HG03378 (cell line): Measurements from ENCODE around the gene TMEM108.

Source experiments
- ATAC-seq: cut with Tn5 transposase; IDR thresholded peaks from one replicate; pipeline ENCODE4 v1.9.1; 2021; ENCODE audit warnings: mild to moderate bottlenecking, moderate library complexity; ENCODE audit not compliant: unreplicated experiment

Gene TMEM108

DNA sequence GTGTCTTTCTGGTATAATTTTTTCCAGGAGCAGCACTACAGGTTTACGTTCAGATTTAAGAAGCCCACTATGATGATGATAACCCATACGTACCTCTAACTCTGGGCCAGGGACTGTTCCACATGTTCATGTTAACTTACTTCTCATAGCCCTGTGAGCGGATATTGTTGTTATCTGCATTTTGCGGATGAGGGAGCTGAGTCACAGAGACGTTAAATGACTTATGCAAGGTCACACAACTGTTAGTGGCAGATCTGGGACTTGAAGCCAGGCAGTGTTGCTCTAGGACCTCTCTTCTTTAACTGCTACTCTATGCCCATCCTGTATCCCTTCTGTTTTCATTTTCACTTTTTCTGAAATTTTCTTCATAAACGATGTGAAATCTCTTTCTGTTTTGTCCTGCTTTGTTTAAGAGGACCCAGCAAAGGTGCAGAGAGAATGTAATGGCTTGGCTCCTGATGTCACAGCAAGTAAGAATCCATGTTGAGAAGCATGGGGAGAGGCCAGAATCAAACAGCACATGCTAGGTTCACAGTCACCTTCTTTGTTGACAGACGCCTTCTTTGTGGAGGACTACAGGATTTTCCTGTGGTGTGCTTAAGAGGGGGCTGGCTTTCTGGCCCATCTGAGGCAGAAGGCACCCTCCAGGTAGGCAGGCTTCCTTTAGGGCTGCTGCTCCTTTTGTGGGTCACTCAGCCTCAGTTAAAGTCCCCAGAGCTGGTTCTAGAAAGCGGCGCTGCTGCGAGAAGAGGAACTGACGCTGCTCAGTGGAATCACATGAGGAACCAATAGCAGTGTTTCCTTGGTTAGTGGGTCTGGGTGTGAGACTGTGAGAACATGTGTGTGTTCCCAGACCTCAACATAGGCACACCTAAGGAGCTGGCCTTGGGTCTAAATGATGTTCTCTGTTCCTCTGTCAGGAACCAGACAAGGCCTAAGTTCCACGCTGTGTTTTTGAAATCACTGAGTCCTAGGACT is 121.6 kb downstream of the TMEM108 start:
- no peak for ATAC-seq

DNA sequence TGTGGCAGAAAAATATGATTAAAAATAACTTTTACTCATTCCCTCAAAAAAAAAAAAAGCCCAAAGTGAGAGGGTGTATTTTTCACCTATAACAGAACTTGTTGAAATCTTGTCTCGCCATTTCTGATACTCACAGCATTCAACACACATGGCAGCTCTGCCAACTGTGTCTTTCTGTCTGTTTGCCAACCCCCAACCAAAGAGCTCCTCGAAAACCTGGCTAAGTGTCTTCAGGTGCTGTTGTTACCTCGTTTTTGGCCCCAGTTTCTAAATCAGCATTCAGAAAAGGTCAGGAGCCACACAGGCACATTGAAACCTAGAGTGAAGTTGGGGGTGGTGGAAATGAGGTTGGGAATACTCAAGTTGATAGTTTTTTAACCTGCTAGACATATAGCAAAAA is 123.5 kb downstream of the TMEM108 start:
- ATAC-seq: no peak

- ATAC-seq: no peak
Measured at GRCh38 chr3:133162265-133162664, 124.1 kb downstream of the TMEM108 start.

GRCh38 chr3:133162670-133163305 is 124.6 kb downstream of the TMEM108 start:
- ATAC-seq: no peak

DNA sequence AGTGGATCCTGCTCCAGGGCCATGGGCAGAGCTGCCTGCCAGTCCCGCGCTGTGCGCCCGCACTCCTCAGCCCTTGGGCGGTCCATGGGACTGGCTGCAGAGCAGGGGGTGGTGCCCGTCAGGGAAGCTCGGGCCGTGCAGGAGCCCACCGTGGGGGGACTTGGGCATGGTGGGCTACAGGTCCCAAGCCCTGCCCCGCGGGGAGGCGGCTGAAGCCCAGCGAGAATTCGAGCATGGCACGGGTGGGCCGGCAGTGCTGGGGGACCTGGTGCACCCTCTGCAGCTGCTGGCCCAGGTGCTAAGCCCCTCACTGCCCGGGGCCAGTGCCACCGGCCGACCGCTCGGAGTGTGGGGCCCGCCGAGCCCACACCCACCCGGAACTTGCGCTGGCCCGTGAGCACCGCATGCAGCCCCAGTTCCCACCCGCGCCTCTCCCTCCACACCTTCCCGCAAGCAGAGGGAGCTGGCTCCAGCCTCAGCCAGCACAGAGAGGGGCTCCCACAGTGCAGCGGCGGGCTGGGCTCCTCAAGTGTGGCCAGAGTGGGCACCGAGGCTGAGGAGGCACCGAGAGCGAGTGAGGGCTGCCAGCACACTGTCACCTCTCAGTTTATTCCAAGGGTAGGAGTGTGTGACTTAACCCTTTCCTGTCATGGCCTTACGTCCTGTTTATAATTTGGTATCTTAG is 129.3 kb downstream of the TMEM108 start:
- ATAC-seq: no peak

DNA sequence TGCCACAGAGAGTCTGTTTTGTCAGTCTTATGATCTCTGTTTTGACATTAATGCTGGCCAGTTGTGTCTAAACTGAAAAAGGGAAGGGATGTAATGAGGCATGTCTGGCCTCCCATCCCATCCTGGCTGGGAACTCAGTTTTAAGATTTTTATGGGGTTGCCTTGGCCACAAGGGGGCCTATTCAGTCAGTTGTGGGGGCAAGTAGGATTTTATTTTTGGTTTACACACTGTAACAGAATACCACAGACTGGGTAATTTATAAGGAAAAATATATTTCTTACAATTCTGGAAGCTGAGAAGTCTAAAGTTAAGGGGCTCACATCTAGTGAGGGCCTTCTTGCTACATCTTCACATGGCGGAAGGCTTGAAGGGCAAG is 129.8 kb downstream of the TMEM108 start:
- ATAC-seq: no peak

GRCh38 chr3:133169331-133170068 is 131.3 kb downstream of the TMEM108 start:
- ATAC-seq: no peak

- ATAC-seq: no peak
Measured at GRCh38 chr3:133171831-133172230, 133.6 kb downstream of the TMEM108 start.

GRCh38 chr3:133181392-133182150 is 143.4 kb downstream of the TMEM108 start:
- no peak for ATAC-seq

GRCh38 chr3:133187870-133188379 is 149.7 kb downstream of the TMEM108 start:
- ATAC-seq: no peak

GRCh38 chr3:133188996-133189395 is 150.8 kb downstream of the TMEM108 start:
- ATAC-seq: no peak

GRCh38 chr3:133189893-133190292 is 151.7 kb downstream of the TMEM108 start:
- ATAC-seq: no peak

DNA sequence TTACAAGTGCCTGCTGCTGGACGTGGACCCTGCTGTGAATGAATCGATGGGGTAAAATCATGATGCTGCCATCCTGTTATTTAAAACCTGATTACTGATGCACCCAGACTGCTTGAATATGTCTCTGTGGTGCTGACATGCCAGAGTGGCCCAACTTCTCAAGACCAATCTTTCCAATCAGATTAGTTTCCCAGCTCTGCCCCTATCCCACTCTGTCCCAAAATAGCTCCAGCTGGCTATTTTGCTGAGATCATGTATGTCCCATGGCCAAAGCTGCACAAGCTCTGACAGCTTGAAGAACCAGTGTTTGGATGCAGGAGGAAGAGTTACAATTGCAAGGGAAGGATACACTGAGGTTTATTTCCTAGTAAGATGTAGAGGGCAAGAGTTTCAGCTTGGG is 153.6 kb downstream of the TMEM108 start:
- ATAC-seq: no peak

GRCh38 chr3:133192363-133192945 is 154.3 kb downstream of the TMEM108 start:
- no peak for ATAC-seq

DNA sequence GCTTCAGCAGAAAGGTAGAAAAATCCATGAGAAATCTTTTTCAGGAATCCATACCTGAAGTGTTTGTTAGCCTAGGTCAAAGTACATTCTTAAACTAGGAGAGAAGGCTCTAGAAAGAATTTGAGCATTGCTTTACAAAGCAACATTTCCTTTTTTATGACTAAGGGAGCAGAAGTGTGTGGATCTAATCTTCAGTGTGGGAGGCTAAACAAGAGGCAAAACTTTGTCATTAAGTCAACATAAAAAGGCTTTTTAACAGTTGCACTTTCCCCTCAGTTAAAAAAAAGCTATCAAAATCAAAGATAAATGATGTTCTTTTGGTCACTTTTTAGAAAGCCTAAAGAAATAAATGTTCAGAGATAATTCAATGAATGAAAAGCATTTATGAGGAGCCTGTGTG is 154.8 kb downstream of the TMEM108 start:
- no peak for ATAC-seq

DNA sequence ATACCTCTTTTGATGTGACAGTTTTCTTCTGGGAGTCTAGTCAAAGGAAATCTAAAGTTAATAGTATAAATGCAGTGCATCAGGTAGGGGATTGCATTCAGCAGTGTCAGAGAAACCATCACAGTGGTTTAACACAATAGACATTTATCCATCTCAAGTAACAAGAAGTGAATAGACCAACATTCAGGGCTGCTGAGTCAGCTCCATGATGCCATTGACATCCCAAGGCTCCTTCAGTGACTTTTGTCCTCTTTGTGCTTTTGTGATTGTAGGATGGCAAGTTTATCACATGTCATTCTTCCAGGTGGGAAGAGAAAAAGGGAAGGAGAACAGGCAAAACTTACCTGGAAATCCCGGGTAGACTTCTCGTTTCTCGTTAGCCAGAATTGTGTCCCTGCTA is 158.3 kb downstream of the TMEM108 start:
- no peak for ATAC-seq

DNA sequence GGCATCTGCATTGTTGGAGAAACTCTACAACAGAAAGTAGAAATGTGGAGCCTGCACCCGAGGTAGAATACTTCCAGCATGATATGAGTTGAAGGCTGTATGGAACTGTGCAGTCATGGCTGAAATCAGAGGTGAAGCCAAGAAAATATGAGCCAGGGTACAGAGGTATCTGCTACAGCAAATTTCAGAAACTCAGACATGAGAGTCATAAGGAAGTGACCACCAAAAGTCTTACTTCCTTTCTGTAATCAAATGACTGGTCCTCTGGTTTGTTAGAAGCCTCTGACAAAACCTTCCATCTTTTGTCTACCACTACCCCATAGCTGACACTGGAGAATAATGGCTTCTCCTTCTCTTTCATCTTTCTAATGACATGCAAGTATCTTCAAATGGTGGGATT is 159.4 kb downstream of the TMEM108 start:
- ATAC-seq: no peak

DNA sequence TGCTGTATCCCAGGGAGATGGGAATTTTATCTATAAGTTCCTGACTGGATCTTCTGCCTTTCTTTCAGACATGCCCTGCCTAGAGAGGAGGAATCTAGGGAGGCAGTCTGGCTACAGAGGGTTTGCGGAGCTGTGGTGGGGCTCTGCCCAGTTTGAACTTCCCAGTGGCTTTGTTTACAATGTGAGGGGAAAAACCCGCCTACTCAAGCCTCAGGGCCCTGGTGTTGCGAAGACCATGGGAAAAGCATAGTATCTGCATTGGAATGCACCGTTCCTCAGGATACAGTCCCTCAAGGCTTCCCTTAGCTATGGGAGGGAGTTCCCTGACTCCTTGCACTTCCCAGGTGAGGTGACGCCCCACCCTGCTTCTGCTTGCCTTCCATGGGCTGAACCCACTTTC is 168.7 kb downstream of the TMEM108 start:
- no peak for ATAC-seq

- ATAC-seq: no peak
Measured at GRCh38 chr3:133208184-133208583, 170.0 kb downstream of the TMEM108 start.
